GM18505 (cell line): Measurements from ENCODE around the gene TDRD7.

Experiments used
- ATAC-seq: cut with Tn5 transposase; IDR thresholded peaks from one replicate; pipeline ENCODE4 v1.9.1; 2021; ENCODE audit not compliant: unreplicated experiment
- POLR2A ChIP-seq: IDR thresholded peaks from 4 replicates; pipeline ENCODE4 v1.6.1; 2011; ENCODE audit warnings: borderline replicate concordance; ENCODE audit not compliant: insufficient read depth, insufficient read length; ENCODE audit errors: extremely low read depth

The TDRD7 gene

GRCh38 chr9:97506306-97506705 lies 94.4 kb downstream of the TDRD7 start:
- no peak for ATAC-seq
- TF ChIP-seq POLR2A, result no peak

- no peak for ATAC-seq
These were observed 94.9 kb downstream of the TDRD7 start for GRCh38 chr9:97506787-97507186.

GRCh38 chr9:97507428-97507984 lies 95.6 kb downstream of the TDRD7 start:
- no peak for ATAC-seq
- no peak for TF ChIP-seq POLR2A

More at GRCh38 chr9:97506787-97507186, 94.9 kb downstream of the TDRD7 start:
- TF ChIP-seq POLR2A, result no peak

GRCh38 chr9:97508852-97509251 lies 97.0 kb downstream of the TDRD7 start:
- TF ChIP-seq POLR2A, result no peak
- ATAC-seq, result no peak

- peak; percentile 15 for TF ChIP-seq POLR2A
- ATAC-seq, result peak; percentile 63
These were observed 99.1 kb downstream of the TDRD7 start for GRCh38 chr9:97510797-97511654.

- no peak for ATAC-seq
- TF ChIP-seq POLR2A, result no peak
These were observed 99.9 kb downstream of the TDRD7 start for GRCh38 chr9:97511655-97512427.

GRCh38 chr9:97512966-97513560 lies 101.2 kb downstream of the TDRD7 start:
- ATAC-seq, result no peak
- no peak for TF ChIP-seq POLR2A

- ATAC-seq, result no peak
- TF ChIP-seq POLR2A, result no peak
These were observed 102.6 kb downstream of the TDRD7 start for GRCh38 chr9:97514531-97514930.

- ATAC-seq, result no peak
- TF ChIP-seq POLR2A, result no peak
These were observed 103.8 kb downstream of the TDRD7 start for GRCh38 chr9:97515662-97516061.

- no peak for ATAC-seq
- no peak for TF ChIP-seq POLR2A
These were observed 104.2 kb downstream of the TDRD7 start for GRCh38 chr9:97516111-97516510.

GRCh38 chr9:97517331-97518089 lies 105.6 kb downstream of the TDRD7 start:
- no peak for TF ChIP-seq POLR2A
- ATAC-seq, result no peak

GRCh38 chr9:97518166-97518908 lies 106.4 kb downstream of the TDRD7 start:
- no peak for ATAC-seq

More at GRCh38 chr9:97518166-97518908, 106.4 kb downstream of the TDRD7 start:
- TF ChIP-seq POLR2A, result no peak
